ENCODE measurements around the gene TATDN2. TPM values are rescaled to one million over a fixed set of nuclear protein-coding genes. Genes with fewer than 3 reads are reported as not detected.
A peak's percentile ranks its signal among the peaks of the same experiment; 100 is the strongest.

TATDN2 gene
- total and polyA plus RNA-seq, 7 donors, result 9.6 to 22.7 (median 18.8) TPM

- intact Hi-C loops (cut with DNase I), result no loop called here
- H3K9me3 ChIP-seq, result no peaks in the 10 kb centered on the region
- H3K4me3 ChIP-seq, result no peak overlapping the region
- 78 to 91% (median 86%) methylated on average over 7 of the region's 7 CpGs for WGBS, 3 donors
- H3K4me1 ChIP-seq, result peaks cover 9% of the 10 kb centered on the region
- TF ChIP-seq CTCF (IDR thresholded peaks at IDR 0.05), result no peak
- ATAC-seq, result no peak
- no peak for DNase-seq
- peaks cover 5 to 67% of the 10 kb centered on the region in 2 donors for H3K36me3 ChIP-seq (ENCODE audit: insufficient read depth in 1 of 2, low read depth in 1 of 2)
- H3K27ac ChIP-seq, result no peak overlapping the region
- H3K27me3 ChIP-seq (ENCODE audit: insufficient read depth in 3 of 3, low read length in 2 of 3), result no peaks in the 10 kb centered on the region
These were observed 7.6 kb downstream of the TATDN2 start for GRCh38 chr3:10255835-10256234.

GRCh38 chr3:10259036-10259435 is 10.8 kb downstream of the TATDN2 start:
- no peak overlapping the region for H3K27ac ChIP-seq
- no peaks in the 10 kb centered on the region for H3K9me3 ChIP-seq
- no peak overlapping the region for H3K4me3 ChIP-seq
- peaks cover 9% of the 10 kb centered on the region for H3K4me1 ChIP-seq
- TF ChIP-seq CTCF (IDR thresholded peaks at IDR 0.05), result no peak
- DNase-seq (no peak), ATAC-seq (no peak)
- H3K27me3 ChIP-seq (ENCODE audit: insufficient read depth in 3 of 3, low read length in 2 of 3), result no peaks in the 10 kb centered on the region
- peaks cover 8 to 57% of the 10 kb centered on the region in 2 donors for H3K36me3 ChIP-seq (ENCODE audit: insufficient read depth in 1 of 2, low read depth in 1 of 2)
- intact Hi-C loops (cut with DNase I), result no loop called here
- 80 to 96% (median 84%) methylated on average over 7 of the region's 7 CpGs for WGBS, 3 donors

GRCh38 chr3:10259798-10260197 is 11.5 kb downstream of the TATDN2 start:
- no peaks in the 10 kb centered on the region for H3K9me3 ChIP-seq
- H3K4me1 ChIP-seq, result peaks cover 9% of the 10 kb centered on the region
- TF ChIP-seq CTCF (IDR thresholded peaks at IDR 0.05), result no peak
- ATAC-seq (no peak), DNase-seq (no peak)
- 79 to 87% (median 85%) methylated on average over 4 of the region's 4 CpGs for WGBS, 3 donors
- intact Hi-C loops (cut with DNase I), result no loop called here
- H3K27ac ChIP-seq, result no peak overlapping the region
- peaks cover 8 to 51% of the 10 kb centered on the region in 2 donors for H3K36me3 ChIP-seq (ENCODE audit: insufficient read depth in 1 of 2, low read depth in 1 of 2)
- no peak overlapping the region for H3K4me3 ChIP-seq
- no peaks in the 10 kb centered on the region for H3K27me3 ChIP-seq (ENCODE audit: insufficient read depth in 3 of 3, low read length in 2 of 3)

GRCh38 chr3:10260211-10260701 is 12.0 kb downstream of the TATDN2 start:
- DNase-seq (no peak), ATAC-seq (no peak)
- WGBS, 3 donors, result 77 to 92% (median 85%) methylated on average over 6 of the region's 6 CpGs
- Histone ChIP-seq H3K9me3 (no peaks in the 10 kb centered on the region), H3K4me3 (no peak overlapping the region), H3K27ac (no peak overlapping the region), H3K36me3 (ENCODE audit: insufficient read depth in 1 of 2, low read depth in 1 of 2) (peaks cover 5 to 51% of the 10 kb centered on the region in 2 donors), H3K27me3 (ENCODE audit: insufficient read depth in 3 of 3, low read length in 2 of 3) (no peaks in the 10 kb centered on the region), H3K4me1 (peaks cover 9% of the 10 kb centered on the region)
- TF ChIP-seq CTCF (IDR thresholded peaks at IDR 0.05), result no peak
- intact Hi-C loops (cut with DNase I), result no loop called here

- H3K36me3 ChIP-seq (ENCODE audit: insufficient read depth in 1 of 2, low read depth in 1 of 2), result peaks cover 5 to 47% of the 10 kb centered on the region in 2 donors
- no peaks in the 10 kb centered on the region for H3K4me1 ChIP-seq
- no peak overlapping the region for H3K4me3 ChIP-seq
- WGBS, 3 donors, result 33 to 52% (median 39%) methylated on average over 4 of the region's 4 CpGs
- ATAC-seq (peak in 3 of 4 donors; percentile 40 to 73 (median 52)), DNase-seq (no peak)
- no peaks in the 10 kb centered on the region for H3K9me3 ChIP-seq
- no peaks in the 10 kb centered on the region for H3K27me3 ChIP-seq (ENCODE audit: insufficient read depth in 3 of 3, low read length in 2 of 3)
- TF ChIP-seq CTCF (IDR thresholded peaks at IDR 0.05), result no peak
- intact Hi-C loops (cut with DNase I), result no loop called here
- peak overlapping the region; percentile 53 for H3K27ac ChIP-seq
These were observed 13.8 kb downstream of the TATDN2 start for GRCh38 chr3:10262027-10262426.

All from psoas muscle (tissue), 8 donors.